HG03280 (cell line): ENCODE data around the gene ZSCAN1.

Experiments
- ATAC-seq: cut with Tn5 transposase; IDR thresholded peaks from one replicate; pipeline ENCODE4 v1.9.1; 2021; ENCODE audit warnings: mild to moderate bottlenecking, moderate library complexity; ENCODE audit not compliant: unreplicated experiment

Gene ZSCAN1

DNA sequence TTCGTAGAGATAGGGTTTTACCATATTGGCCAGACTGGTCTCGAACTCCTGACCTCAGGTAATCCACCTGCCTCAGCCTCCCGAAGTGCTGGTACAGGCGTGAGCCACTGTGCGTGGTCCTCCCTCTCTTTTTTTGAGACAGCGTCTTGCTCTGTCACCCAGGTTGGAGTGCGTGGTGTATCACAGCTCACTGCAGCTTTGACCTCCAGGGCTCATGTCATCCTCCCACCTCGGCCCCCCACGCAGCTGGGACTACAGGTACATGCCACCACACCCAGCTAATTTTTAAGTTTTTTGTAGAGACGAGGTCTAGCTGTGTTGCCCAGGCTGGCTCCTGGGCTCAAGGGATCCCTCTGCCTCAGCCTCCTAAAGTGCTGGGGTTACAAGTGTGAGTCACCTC is 46.0 kb downstream of the ZSCAN1 start:
- ATAC-seq: no peak

DNA sequence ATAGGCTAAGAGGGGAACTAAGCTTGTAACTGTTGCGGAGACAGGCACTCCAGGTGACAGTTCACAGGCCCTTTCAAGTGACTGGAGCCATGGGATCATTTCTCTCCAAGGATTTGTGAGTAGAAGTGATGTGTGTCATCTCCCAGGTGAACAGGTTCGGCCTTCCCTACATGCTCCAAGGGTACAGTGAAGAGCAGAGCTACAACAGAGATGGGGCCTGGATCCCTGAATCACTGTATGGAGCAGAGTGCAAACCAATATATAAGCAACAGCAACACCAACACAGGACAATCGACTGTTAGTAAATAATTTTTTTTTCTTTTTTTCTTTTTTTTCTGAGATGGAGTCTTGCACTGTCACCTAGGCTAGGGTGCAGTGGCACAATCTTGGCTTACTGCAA is 49.2 kb downstream of the ZSCAN1 start:
- ATAC-seq: no peak

DNA sequence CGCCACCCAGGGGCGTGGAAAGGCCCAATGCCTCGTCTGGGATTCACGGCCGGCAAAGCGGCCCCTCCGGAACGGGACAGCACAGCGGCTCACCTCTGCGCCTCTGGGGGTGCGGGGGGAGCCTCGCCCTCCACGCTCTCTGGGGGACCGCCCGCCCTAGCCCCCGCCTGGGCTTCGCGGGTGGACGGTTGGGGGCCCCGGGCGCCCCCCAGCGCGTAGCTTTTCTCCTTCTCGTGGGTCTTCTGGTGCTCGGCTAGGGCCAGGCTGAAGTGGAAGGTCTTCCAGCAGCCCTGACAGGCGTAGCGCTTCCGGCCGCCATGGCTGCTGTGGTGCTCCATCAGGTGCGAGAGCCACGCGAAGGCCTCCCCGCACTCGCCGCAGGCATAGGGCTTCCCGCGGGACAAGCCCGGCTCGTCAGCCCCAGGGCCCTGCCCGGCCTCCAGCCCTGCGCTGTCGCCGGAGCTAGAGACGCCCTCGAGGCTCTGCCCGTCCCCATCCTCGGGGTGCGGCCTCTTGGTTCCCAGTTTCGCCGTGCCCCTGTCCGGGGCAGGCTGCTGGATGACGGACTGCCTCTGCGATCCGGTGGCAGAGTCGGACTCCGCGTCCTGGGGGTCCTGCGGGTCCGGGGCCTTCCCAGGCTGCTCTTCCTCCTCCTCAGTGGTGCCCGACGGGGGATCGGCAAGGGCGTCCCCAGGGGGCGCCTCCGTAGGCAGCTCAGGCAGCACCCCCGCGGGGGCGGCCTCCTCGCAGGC is 50.9 kb downstream of the ZSCAN1 start:
- ATAC-seq: no peak

DNA sequence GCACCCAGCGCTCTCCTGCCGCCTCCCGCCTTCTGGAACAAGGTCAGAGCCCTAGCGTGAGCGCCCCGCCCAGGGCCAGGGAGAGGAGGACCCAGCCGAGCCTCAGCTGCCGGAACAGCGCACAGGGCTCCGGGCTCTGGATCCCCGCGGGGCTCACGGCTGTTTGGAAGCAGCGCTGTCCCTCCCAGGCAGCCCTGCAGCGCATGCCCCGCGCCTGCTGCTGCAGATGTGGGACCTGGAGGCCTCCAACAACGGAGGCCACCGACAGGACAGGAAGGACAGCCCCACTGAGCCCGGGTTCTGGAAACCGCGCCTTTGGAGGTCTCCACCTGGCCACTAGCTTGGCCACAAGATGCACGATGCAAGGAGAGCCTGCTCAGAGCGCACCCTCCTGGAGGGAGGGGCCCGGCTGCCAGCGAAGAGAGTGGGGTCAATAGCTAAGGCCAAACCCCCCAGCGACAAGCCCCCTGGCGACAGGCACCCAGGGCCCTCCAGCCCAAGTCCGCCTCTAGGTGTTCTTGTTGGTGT is 51.6 kb downstream of the ZSCAN1 start:
- ATAC-seq: no peak

DNA sequence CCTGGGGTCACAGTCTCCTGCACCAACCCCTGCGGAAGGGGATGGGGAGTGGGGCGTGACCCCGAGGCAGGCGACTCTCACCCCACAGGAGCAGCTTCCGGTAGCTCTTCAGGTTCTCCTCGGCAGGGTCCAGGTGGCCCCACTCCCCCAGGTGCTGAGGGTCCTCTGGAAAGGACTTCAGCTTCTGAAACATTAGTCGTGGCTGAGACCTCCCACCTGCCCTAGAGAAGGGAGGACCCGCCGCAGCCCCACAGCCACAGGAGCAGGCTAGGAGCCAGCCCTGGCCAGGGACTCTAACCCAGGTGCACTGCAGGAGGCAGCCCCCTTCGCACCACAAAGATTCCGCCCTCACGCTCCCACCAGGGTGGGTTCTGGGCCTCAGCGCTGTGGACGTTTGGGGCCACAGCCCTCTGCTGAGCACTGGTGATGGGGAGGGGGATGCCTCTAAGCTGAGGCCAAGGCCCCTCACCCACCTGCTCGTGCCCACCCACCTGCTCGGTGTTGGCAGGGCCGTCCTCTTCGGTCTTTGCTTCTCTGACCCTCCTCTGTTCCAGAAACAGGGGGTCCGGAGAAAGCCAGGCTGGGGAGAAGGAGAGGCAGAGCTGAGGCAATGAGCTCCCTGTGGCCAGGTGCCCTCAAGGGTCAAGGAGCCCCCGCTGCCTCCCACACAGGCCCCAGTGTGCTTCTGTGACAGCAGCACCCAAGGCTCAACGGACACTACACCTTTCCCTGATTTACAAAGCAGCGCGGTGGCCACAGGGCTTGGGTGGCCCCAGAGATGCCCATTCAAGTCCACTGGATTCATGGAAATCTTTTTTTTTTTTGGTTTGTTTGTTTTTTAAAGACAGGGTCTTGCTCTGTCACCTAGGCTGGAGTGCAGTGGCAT is 53.2 kb downstream of the ZSCAN1 start:
- ATAC-seq: no peak

DNA sequence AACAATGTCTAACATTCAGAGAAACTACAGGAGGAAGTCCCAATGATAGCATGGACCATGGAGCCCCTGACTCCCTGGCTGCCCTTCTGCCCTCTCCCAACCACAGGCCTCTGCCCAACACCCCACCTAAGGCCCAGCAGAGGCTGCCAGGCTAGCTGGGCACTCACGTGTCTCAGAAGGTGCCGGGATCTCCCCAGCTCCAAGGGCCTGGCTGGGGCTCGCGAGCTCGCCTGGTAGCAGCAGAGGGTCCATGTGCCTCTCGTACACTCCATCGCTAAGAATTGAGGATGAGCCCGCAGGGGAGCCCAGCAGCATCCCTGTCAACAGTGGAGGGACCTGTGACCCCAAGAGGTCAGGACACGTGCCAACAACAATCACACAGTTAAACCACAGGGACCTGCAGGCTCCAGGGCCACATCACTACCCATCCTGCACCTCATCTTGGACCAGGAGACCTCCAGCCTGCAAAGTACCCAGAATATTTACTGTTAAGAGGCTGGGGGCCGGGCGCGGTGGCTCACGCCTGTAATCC is 54.8 kb downstream of the ZSCAN1 start:
- ATAC-seq: no peak

DNA sequence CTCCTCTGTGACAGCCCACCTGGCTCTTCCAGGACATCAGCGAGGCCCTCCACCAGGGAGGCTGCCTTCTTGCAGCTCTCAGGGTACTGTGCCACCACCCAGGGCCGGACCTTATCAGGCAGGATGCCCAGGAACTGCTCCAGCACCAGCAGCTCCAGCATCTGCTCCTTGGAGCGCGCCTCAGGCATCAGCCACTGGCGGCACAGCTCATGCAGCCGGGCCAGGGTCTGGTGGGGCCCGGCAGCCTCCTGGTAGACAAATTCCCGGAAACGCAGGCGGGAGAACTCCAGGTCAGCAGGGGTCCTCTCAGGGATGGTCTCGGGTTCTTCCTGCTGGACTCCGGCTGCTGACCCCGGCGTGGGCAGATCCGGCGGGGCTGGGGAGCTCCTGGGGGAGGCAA is 56.0 kb downstream of the ZSCAN1 start:
- ATAC-seq: no peak

DNA sequence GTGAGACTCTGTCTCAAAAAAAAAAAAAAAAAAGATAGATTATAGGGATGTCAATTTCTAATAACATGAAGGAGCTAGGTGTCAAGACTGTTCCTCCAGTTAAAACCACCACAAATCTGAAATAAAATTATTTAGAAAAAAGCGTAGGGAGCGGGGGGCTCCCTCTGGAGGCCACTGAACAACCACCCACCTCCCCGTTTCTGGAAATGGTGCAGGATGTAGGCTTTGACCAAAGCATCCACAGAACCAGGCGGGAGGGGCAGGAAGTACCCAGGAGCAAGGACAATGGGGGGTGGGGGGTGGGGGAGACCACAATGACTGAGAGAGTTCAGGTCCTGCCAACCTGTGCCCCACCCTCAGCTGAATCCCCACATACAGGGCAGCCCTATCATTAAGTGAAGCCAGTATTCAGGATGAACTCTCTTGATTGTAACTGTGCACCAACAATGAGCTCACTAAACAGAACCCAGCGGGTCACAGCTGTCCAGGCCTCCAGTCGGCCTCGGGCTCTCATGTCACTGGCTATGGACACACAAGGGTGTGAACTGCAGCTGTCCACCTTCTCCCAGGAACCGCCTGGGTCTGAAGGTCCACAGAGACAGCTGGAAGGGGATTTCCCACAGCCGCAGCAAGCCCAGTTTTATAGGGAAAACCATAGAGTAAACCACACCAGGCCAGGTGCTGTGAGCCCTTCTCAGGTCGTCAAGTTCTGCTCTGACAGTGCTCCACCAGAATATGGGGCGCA is 57.6 kb downstream of the ZSCAN1 start:
- ATAC-seq: no peak

DNA sequence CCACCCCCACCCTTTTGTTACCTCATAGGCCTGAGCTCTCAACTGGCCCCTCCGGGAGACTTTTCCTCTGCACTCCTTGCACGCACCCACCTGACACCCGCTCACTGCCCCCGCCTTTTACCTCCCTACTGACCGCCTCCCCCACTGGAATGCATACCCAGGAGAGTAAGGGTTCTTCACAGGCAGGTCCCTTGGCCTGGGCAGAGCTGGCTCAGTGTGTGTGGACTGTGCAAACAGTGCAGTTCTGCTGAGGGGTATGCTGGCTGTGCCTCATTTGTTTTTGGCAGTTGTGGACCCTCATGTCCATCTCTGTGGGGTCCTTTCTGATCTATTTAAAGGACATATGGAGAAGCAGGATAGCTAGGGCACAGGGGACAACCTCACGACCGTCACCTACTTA is 59.2 kb downstream of the ZSCAN1 start:
- ATAC-seq: no peak

DNA sequence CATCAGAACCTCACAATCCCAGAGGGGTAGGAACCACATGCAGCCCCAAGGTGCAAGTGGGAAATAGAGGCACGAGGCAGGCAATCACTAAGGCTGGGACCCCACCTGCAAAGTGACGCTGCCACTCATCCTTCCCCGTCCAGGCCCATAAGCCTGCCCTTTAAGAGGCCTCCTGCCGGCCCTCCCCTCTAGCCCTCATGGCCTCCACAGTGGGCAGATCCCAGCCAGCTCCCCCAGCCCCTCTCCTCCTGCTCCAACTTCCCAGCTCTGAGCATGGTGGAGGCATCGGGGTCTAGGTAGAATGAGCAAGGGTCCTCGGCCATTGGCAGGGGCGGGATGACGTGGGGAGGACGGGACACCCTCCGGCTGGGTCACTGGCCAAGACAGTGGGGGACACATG is 61.5 kb downstream of the ZSCAN1 start:
- ATAC-seq: no peak

DNA sequence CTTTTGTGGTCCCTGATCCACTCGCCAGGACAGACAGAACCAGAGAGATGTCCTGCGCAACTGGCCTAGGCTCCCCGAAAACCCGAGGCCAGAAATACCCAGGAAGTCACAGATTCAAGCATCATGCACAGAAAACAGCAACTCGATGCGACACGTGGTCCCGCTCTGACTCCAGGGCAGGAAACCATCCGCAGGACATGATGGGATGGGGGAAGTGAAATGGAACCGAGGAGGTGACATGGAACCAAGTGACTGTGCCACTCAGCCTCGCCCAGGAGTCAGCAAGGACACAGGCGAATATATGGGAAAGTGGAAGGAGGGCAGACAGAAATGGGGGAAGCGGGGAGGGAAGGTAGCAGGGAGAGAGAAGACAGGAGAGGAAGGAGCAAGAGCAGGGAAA is 63.1 kb downstream of the ZSCAN1 start:
- no peak for ATAC-seq

DNA sequence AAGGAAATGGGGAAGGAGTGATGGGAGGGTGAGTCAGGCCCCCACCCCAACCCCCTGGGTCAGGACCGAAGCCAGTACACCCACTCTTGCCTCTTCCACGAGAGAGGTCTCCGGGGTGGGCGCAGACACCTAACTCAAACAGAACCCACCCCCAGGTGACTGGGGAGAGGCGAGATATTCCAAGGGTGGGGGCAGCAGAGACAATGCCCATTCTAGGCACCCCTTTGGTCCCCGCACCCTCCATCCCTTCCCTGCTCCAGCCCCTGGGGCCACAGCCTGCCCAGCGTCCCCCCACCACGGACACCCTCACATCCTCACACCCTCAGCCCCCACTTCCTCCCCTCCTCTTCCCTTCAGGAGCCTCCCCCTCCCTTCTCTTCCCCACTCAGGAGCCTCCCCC is 63.5 kb downstream of the ZSCAN1 start:
- ATAC-seq: no peak

DNA sequence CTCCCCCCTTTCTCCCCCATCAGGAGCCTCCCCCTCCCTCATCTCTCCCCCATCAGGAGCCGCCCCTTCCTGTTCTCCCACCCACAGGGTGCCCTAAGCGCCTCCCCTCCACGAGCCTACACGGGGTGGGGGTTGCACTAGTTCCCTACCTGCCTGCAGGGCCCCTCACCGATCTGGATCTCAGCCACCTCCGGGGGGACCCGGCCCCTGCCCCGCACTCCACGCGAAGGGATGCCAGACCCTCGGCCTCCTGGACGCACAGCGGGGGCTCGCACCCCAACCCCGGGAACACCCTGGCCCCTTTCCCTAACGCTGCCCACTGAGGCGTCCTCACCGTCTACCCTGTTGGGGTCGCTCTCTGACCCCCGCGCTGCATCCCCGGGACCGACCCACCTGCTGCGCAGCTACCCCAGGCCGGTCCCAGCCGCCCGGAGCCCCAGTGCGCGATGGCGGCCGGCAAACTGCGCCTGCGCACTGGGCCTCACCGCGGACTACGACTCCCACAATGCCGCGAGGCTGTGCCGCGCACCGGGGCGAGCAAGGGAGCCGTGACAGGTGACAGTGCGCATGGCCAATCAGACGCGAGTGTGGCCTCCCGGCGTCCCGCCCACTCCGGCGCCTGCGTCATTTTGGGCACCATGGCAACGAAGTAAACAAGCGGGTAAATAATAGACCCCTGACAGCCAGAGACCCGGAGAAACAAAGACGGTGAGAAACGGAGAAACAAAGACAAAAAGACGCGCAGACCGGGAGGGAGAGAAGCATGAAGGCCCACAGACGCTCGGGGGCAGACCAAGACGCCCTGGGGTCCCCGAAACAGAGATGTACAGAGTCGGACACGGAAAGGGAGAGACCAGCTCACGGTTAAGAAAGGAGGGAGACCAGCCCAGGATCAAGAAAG is 64.2 kb downstream of the ZSCAN1 start, which contains the start of gene ZSCAN18:
Gene ZSCAN18 (minus strand): TSS at position 451 of the 901 bp plus-strand sequence. CDS start 7,964 bp downstream, outside the sequence.
- no peak for ATAC-seq

DNA sequence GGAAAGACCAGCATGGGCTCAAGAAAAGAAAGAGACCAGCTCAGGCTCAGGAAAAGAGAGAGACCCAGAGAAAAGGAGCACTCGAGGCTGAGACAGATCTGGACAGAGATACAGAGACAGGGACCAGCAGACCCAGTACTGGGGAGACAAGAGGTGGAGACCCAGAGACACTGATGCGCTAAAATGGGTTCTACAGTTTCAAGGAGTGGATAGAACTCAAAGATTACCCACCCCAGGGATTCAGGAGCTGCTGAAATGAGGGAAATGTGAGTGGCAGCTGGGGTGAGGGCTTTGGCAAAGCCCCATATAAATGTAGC is 64.8 kb downstream of the ZSCAN1 start:
- ATAC-seq: no peak
